ENCODE results near the gene LRIG1.

Gene LRIG1

GRCh38 chr3:66411961-66412887 is 88.6 kb downstream of the LRIG1 start:
- DNase-seq (ENCODE audit: low read depth): no peak
- H3K4me3 ChIP-seq (ENCODE audit: low read length): no peak overlapping the region
- no peak for TF ChIP-seq CTCF (conservative IDR thresholded peaks at IDR 0.05; ENCODE audit: low read length)

GRCh38 chr3:66411474-66411873 is 89.3 kb downstream of the LRIG1 start:
- DNase-seq (ENCODE audit: low read depth): peak; percentile 41
- TF ChIP-seq CTCF (conservative IDR thresholded peaks at IDR 0.05; ENCODE audit: low read length): no peak
- no peak overlapping the region for H3K4me3 ChIP-seq (ENCODE audit: low read length)

GRCh38 chr3:66410976-66411375 is 89.8 kb downstream of the LRIG1 start:
- DNase-seq (ENCODE audit: low read depth): no peak
- H3K4me3 ChIP-seq (ENCODE audit: low read length): no peak overlapping the region
- no peak for TF ChIP-seq CTCF (conservative IDR thresholded peaks at IDR 0.05; ENCODE audit: low read length)

DNA sequence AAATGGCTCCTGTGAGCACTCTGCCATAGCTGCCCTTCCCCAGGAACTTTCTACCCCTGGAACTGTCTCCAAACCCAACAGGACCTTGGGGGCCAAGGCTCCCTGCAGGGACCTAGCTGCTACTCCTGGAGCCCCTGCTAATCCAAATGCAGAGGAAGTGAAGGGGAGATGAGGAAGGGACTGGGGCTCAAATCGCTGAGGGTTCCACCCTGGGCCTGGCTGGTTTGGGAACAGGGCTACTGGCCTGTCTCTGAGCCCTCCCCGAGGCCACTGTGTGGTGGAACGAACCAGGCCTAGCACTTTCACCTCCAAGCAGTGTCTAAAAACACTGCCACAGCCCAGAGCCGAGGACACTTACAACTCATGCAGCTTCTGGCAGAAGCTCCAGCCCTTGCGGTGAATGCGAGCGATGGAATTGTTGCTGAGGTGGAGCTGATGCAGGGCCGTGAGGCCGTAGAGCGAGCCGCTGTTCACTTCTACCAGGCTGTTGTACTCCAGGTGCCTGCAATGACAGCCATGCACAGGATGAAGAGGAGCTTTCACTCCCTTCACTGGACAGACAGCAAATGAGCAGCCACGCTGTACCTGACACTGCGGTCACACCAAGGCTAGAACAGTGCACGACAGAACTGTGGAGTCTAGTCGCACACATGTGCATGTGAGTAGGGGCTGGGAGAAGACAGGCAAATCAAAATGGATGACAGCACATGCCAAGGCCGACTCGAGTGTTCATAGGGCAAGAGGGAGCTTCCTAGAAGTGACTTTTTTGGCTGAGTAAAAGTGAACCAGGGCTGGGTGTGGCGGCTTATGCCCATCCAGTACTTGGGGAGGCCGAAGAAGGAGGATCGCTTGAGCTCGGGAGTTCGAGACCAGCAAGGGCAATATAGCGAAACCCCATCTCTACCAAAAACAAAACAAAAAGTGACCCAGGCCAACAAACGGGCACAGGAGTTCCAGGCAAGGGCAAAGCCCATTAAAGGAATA is 90.8 kb downstream of the LRIG1 start:
- TF ChIP-seq CTCF (conservative IDR thresholded peaks at IDR 0.05; ENCODE audit: low read length): no peak
- DNase-seq (ENCODE audit: low read depth): no peak
- H3K4me3 ChIP-seq (ENCODE audit: low read length): no peak overlapping the region

- H3K4me3 ChIP-seq (ENCODE audit: low read length): no peak overlapping the region
- peak; percentile 94 for TF ChIP-seq CTCF (conservative IDR thresholded peaks at IDR 0.05; ENCODE audit: low read length)
- DNase-seq (ENCODE audit: low read depth): peak; percentile 40
Measured at GRCh38 chr3:66407611-66408218, 93.1 kb downstream of the LRIG1 start.

DNA sequence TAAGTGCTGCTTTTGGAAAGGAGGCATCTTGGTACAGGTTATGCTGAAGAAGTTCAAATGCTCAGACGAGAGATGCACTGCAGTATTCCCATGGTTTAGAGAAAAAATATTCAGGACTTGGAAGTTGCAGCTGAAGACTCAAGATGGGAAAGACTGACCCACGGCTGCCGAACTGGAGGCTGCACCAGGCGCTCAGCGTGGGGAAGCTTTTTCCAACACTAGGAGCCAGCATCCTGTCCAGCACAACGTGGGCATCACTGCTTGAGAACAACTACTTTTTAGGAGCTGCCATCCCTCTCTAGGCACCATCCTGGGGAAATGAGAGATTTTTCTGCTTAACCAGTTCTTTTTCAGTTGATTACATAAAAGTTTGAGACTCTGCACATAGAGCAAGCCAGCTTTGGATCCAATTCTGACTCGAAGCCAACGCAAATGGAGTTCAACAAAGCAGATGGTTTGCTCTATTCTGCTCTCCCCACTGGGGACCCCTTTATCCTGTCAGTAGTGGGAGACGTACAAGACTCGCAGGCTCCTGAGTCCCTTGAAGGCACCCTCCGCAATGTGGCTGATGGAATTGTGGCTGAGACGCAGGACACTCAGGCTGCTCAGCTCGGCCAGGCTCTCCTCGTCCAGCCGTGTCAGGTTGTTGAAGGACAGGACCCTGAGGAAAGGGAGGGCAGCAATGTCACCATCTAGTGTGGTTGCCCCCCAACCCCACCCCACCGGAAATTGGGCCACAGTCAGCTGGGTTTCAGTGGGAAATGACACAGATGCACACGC is 93.8 kb downstream of the LRIG1 start:
- no peak for DNase-seq (ENCODE audit: low read depth)
- no peak overlapping the region for H3K4me3 ChIP-seq (ENCODE audit: low read length)
- TF ChIP-seq CTCF (conservative IDR thresholded peaks at IDR 0.05; ENCODE audit: low read length): no peak
